OCI-LY7 (cell line): ENCODE data around the gene TBC1D2B. TPM values are rescaled to one million over a fixed set of nuclear protein-coding genes. Genes with fewer than 3 reads are reported as not detected.

ENCODE experiments used
- BruUV-seq: library from RNA; stranded (reverse); fragments of 400-500 nt; replicated peaks from 2 replicates; lab custom pipeline; 2021; lab: Mats Ljungman, UMichigan
- CTCF ChIA-PET: fragments of 300-600 bp; sonication (Branson Sonifier 250); formaldehyde crosslinking; loops from one replicate; lab custom pipeline; 2022; ENCODE audit warnings: antibody characterized with exemption; ENCODE audit not compliant: unreplicated experiment; lab: Charles Lee
- POLR2A ChIA-PET: fragments of 300-600 bp; sonication (Branson Sonifier 250); formaldehyde crosslinking; loops from one replicate; lab custom pipeline; 2022; ENCODE audit warnings: antibody characterized with exemption; lab: Charles Lee
- DNase-seq: peaks from one replicate; pipeline ENCODE4 v3.0.0-alpha.2; 2015; ENCODE audit warnings: low spot score
- H2AFZ ChIP-seq: fragments of 200-600 bp; sonication (generic), shearing (Covaris generic); 2 replicates; pipeline ENCODE4 v1.6.1; 2014; ENCODE audit warnings: mild to moderate bottlenecking, antibody characterized with exemption, low read length, moderate library complexity
- H3K27ac ChIP-seq: fragments of 200-600 bp; sonication (generic); 2 replicates; pipeline ENCODE4 v1.5.1; 2014; ENCODE audit warnings: mixed run types, low read depth, mild to moderate bottlenecking, moderate library complexity, low read length, inconsistent platforms; ENCODE audit not compliant: poor library complexity, severe bottlenecking
- H3K36me3 ChIP-seq: fragments of 200-600 bp; sonication (generic); 2 replicates; pipeline ENCODE4 v1.6.1; 2014; ENCODE audit warnings: mild to moderate bottlenecking, antibody characterized with exemption, low read length, moderate library complexity, mixed read lengths; ENCODE audit not compliant: insufficient read depth
- H3K4me1 ChIP-seq: fragments of 200-600 bp; sonication (generic); 2 replicates; pipeline ENCODE4 v1.5.1; 2014; ENCODE audit warnings: mild to moderate bottlenecking, low read length; ENCODE audit not compliant: insufficient read depth, poor library complexity, severe bottlenecking
- H3K4me2 ChIP-seq: fragments of 200-600 bp; sonication (generic); 2 replicates; pipeline ENCODE4 v1.6.1; 2014; ENCODE audit warnings: mild to moderate bottlenecking, low read length
- H3K4me3 ChIP-seq: fragments of 200-600 bp; sonication (generic); 2 replicates; pipeline ENCODE4 v1.5.1; 2014; ENCODE audit warnings: mild to moderate bottlenecking, low read depth, low read length; ENCODE audit not compliant: poor library complexity, severe bottlenecking
- H3K79me2 ChIP-seq: fragments of 200-600 bp; sonication (generic); 2 replicates; pipeline ENCODE4 v1.6.1; 2016; ENCODE audit warnings: low read depth, mild to moderate bottlenecking, low read length, moderate library complexity, mixed read lengths; ENCODE audit not compliant: insufficient read depth
- H3K9me2 ChIP-seq: fragments of 200-600 bp; sonication (generic); 2 replicates; pipeline ENCODE4 v1.6.1; 2016; ENCODE audit warnings: mild to moderate bottlenecking, low read length, mixed read lengths; ENCODE audit not compliant: insufficient read depth
- H3K9me3 ChIP-seq: fragments of 200-600 bp; sonication (generic); 2 replicates; pipeline ENCODE4 v1.6.1; 2014; ENCODE audit warnings: mild to moderate bottlenecking, mixed run types, low read length, mixed read lengths
- H4K20me1 ChIP-seq: fragments of 200-600 bp; sonication (generic); 2 replicates; pipeline ENCODE4 v1.6.1; 2014; ENCODE audit warnings: mild to moderate bottlenecking, antibody characterized with exemption, low read length, moderate library complexity, mixed read lengths; ENCODE audit not compliant: insufficient read depth
- CTCF ChIP-seq: fragments of 200-600 bp; sonication (generic); conservative IDR thresholded peaks from 2 replicates; pipeline ENCODE4 v1.5.1; 2014; ENCODE audit warnings: mild to moderate bottlenecking, antibody characterized with exemption, low read length, moderate library complexity, mixed read lengths
- EZH2phosphoT487 ChIP-seq: fragments of 200-600 bp; sonication (generic); IDR thresholded peaks from 2 replicates; pipeline ENCODE4 v1.6.1; 2018; ENCODE audit warnings: low read depth, borderline replicate concordance, mild to moderate bottlenecking, mixed run types, antibody characterized with exemption, low read length, moderate library complexity, mixed read lengths
- intact Hi-C: fragments of 100-400 bp; cut with micrococcal nuclease; formaldehyde crosslinking; loops from one replicate; pipeline ENCODE4 v1.10.0; 2022; ENCODE audit not compliant: unreplicated experiment
- total RNA-seq, 2 experiments: library from RNA; depleted of rRNA in 1 of 2; stranded (reverse); fragments of >200 nt in 1 of 2; shearing (Covaris generic) in 1 of 2; gene quantifications; 2 replicates each; pipeline ENCODE4 v1.2.3, GENCODE V29; 2014 to 2022

Gene TBC1D2B
- total RNA-seq, 2 experiments from 2014 or later = 30.9 to 41.5 TPM

GRCh38 chr15:78065284-78065872, 12.1 kb downstream of the TBC1D2B start:
- CTCF ChIA-PET = interaction anchor here (0.5 to 0.6 kb wide), 2 partner anchors 9 to 1730 kb away, joined by 3 to 5 read pairs; no protein-coding TSS in a partner anchor
- no peaks in the 10 kb centered on the region for H3K9me2 ChIP-seq
- intact Hi-C loops = no loop called here
- H3K4me2 ChIP-seq = peak overlapping the region; percentile 85
- H3K79me2 ChIP-seq = peaks cover 100% of the 10 kb centered on the region
- DNase-seq = no peak
- H3K4me1 ChIP-seq = peaks cover 91% of the 10 kb centered on the region
- TF ChIP-seq EZH2phosphoT487 (no peak), CTCF (no peak)
- no peaks in the 10 kb centered on the region for H3K9me3 ChIP-seq
- POLR2A ChIA-PET = interaction anchor here (0.9 to 5.9 kb wide), 4 partner anchors 7 to 31 kb away, joined by 4 to 53 read pairs (median 26); no protein-coding TSS in a partner anchor
- peaks cover 11% of the 10 kb centered on the region; the same call in 1 of the 2 replicates for H3K36me3 ChIP-seq
- peak overlapping the region; percentile 82 for H3K27ac ChIP-seq
- H3K4me3 ChIP-seq = peak overlapping the region; percentile 50
- no peaks in the 10 kb centered on the region for H4K20me1 ChIP-seq
- no TSS peak for BruUV-seq
- H2AFZ ChIP-seq = no peak overlapping the region; the same call in 1 of the 2 replicates

GRCh38 chr15:78064544-78064943, 13.0 kb downstream of the TBC1D2B start:
- 0 out of 2 replicates have a peak overlapping the region, but pooled peaks have one; percentile 85 for H3K4me2 ChIP-seq
- H3K4me3 ChIP-seq = no peak overlapping the region
- no peak overlapping the region for H2AFZ ChIP-seq
- peaks cover 91% of the 10 kb centered on the region for H3K4me1 ChIP-seq
- H3K9me3 ChIP-seq = no peaks in the 10 kb centered on the region
- ChIA-PET POLR2A (no interaction called here), CTCF (no interaction called here)
- intact Hi-C loops = no loop called here
- no peak overlapping the region for H3K27ac ChIP-seq
- no TSS peak for BruUV-seq
- H3K36me3 ChIP-seq = peaks cover 11% of the 10 kb centered on the region; the same call in 1 of the 2 replicates
- no peak for DNase-seq
- H4K20me1 ChIP-seq = no peaks in the 10 kb centered on the region
- TF ChIP-seq CTCF = no peak
- TF ChIP-seq EZH2phosphoT487 = no peak
- H3K79me2 ChIP-seq = peaks cover 100% of the 10 kb centered on the region
- H3K9me2 ChIP-seq = no peaks in the 10 kb centered on the region

- H3K9me3 ChIP-seq = no peaks in the 10 kb centered on the region
- CTCF ChIA-PET = no interaction called here
- H3K4me1 ChIP-seq = peaks cover 91% of the 10 kb centered on the region
- no peak overlapping the region for H2AFZ ChIP-seq
- peaks cover 11% of the 10 kb centered on the region; the same call in 1 of the 2 replicates for H3K36me3 ChIP-seq
- H3K4me3 ChIP-seq = no peak overlapping the region
- no peak overlapping the region for H3K4me2 ChIP-seq
- no TSS peak for BruUV-seq
- H3K27ac ChIP-seq = no peak overlapping the region
- DNase-seq = no peak
- H3K79me2 ChIP-seq = peaks cover 100% of the 10 kb centered on the region
- no peaks in the 10 kb centered on the region for H4K20me1 ChIP-seq
- TF ChIP-seq CTCF (no peak), EZH2phosphoT487 (no peak)
- POLR2A ChIA-PET = interaction anchor here (2.4 kb wide), 1 partner anchor 12 kb away, joined by 15 read pairs; no protein-coding TSS in a partner anchor
- intact Hi-C loops = no loop called here
- no peaks in the 10 kb centered on the region for H3K9me2 ChIP-seq
Measured at GRCh38 chr15:78063970-78064385, 13.5 kb downstream of the TBC1D2B start.
